ENCODE measurements around the gene IPO5. TPM values are rescaled to one million over a fixed set of nuclear protein-coding genes. Genes with fewer than 3 reads are reported as not detected.
"Not testable (repeated sequence)": the region's sequence is repeated elsewhere in the genome, so short reads cannot be mapped to it uniquely, and the experiment has no call there.

The IPO5 gene
- total RNA-seq, 1 donor from 2014 or later, result 111 TPM

- intact Hi-C loops (cut with DNase I), result no loop called here
- DNase-seq (ENCODE audit: low spot score), result no peak
Observed at GRCh38 chr13:98041081-98041820, 87.8 kb downstream of the IPO5 start.

- DNase-seq (ENCODE audit: low spot score), result no peak
- intact Hi-C loops (cut with DNase I), result no loop called here
Observed at GRCh38 chr13:98044301-98044700, 90.8 kb downstream of the IPO5 start.

GRCh38 chr13:98047785-98048184, 94.3 kb downstream of the IPO5 start:
- intact Hi-C loops (cut with DNase I); DNase-seq (ENCODE audit: low spot score): not testable (repeated sequence)

- intact Hi-C loops (cut with DNase I), result no loop called here
- no peak for DNase-seq (ENCODE audit: low spot score)
Observed at GRCh38 chr13:98048265-98048664, 94.8 kb downstream of the IPO5 start.

GRCh38 chr13:98050041-98050466, 96.6 kb downstream of the IPO5 start:
- DNase-seq (ENCODE audit: low spot score), result no peak
- intact Hi-C loops (cut with DNase I), result no loop called here

- intact Hi-C loops (cut with DNase I), result no loop called here
- DNase-seq (ENCODE audit: low spot score), result no peak
Observed at GRCh38 chr13:98052412-98052811, 98.9 kb downstream of the IPO5 start.

GRCh38 chr13:98054301-98054700, 100.8 kb downstream of the IPO5 start:
- intact Hi-C loops (cut with DNase I), result no loop called here
- no peak for DNase-seq (ENCODE audit: low spot score)

- no peak for DNase-seq (ENCODE audit: low spot score)
- intact Hi-C loops (cut with DNase I), result no loop called here
Observed at GRCh38 chr13:98055623-98056022, 102.1 kb downstream of the IPO5 start.

GRCh38 chr13:98056839-98057410, 103.5 kb downstream of the IPO5 start:
- no peak for DNase-seq (ENCODE audit: low spot score)
- intact Hi-C loops (cut with DNase I), result no loop called here

- DNase-seq (ENCODE audit: low spot score), result no peak
- intact Hi-C loops (cut with DNase I), result no loop called here
Observed at GRCh38 chr13:98059276-98059675, 105.8 kb downstream of the IPO5 start.

GRCh38 chr13:98060282-98060681, 106.8 kb downstream of the IPO5 start:
- no peak for DNase-seq (ENCODE audit: low spot score)
- intact Hi-C loops (cut with DNase I), result no loop called here

- intact Hi-C loops (cut with DNase I), result no loop called here
- no peak for DNase-seq (ENCODE audit: low spot score)
Observed at GRCh38 chr13:98065468-98065867, 112.0 kb downstream of the IPO5 start.

- intact Hi-C loops (cut with DNase I), result no loop called here
Observed at GRCh38 chr13:98066636-98067035, 113.2 kb downstream of the IPO5 start.

GRCh38 chr13:98068521-98068920, 115.0 kb downstream of the IPO5 start:
- no peak for DNase-seq (ENCODE audit: low spot score)
- intact Hi-C loops (cut with DNase I), result no loop called here

More at GRCh38 chr13:98066636-98067035, 113.2 kb downstream of the IPO5 start:
- DNase-seq (ENCODE audit: low spot score), result no peak

GRCh38 chr13:98069985-98070384, 116.5 kb downstream of the IPO5 start:
- intact Hi-C loops (cut with DNase I), result no loop called here
- DNase-seq (ENCODE audit: low spot score), result no peak

- intact Hi-C loops (cut with DNase I), result no loop called here
- no peak for DNase-seq (ENCODE audit: low spot score)
Observed at GRCh38 chr13:98071316-98071715, 117.8 kb downstream of the IPO5 start.

- DNase-seq (ENCODE audit: low spot score), result no peak
- intact Hi-C loops (cut with DNase I), result no loop called here
Observed at GRCh38 chr13:98072476-98072875, 119.0 kb downstream of the IPO5 start.
